ENCODE measurements around the gene UNC79. TPM values are rescaled to one million over a fixed set of nuclear protein-coding genes. Genes with fewer than 3 reads are reported as not detected.

Gene UNC79
- total and polyA plus RNA-seq, 2 donors (not counting 3 experiments of a cell fraction or from before 2014, with no cell fraction given), result not detected

DNA sequence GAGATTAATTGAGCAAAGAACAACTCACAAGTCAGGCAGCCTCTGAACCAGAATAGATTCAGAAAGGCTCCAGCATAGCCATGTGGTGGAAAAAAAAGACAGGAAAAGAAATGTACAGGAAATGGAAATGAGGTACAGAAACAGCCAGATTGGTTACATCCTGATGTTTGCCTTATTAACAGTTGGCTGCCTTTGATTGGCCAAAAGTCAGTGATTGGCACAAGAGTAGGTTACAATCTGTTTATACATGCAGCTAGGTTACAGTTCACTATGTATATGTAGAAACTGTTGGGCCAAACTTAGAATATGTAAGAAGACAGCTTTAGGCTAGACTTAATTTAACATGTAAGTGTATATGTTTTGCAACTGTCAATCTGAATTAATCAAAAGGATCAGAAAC lies 118.9 kb downstream of the UNC79 start:
- CTCF ChIA-PET, result interaction anchor here (1.0 kb wide), 1 partner anchor 18 kb away, joined by 3 read pairs; no protein-coding TSS in a partner anchor

More for the DNA sequence above, 118.9 kb downstream of the UNC79 start:
- H3K9ac ChIP-seq (replicated peaks; ENCODE audit: extremely low read depth, insufficient read depth, low read length), result no peak overlapping the region
- no TSS peak for BruUV-seq (replicated peaks)
- no peaks in the 10 kb centered on the region for H3K79me2 ChIP-seq (ENCODE audit: control insufficient read depth, insufficient read depth, low read length)
- intact Hi-C loops (cut with micrococcal nuclease), result no loop called here
- H3K9me1 ChIP-seq (replicated peaks; ENCODE audit: control insufficient read depth, extremely low read depth, insufficient read depth, low read length), result no peaks in the 10 kb centered on the region
- H3K4me1 ChIP-seq (ENCODE audit: control insufficient read depth, extremely low read depth, insufficient read depth, low read length), result no peaks in the 10 kb centered on the region
- no peak overlapping the region for H3K27ac ChIP-seq (ENCODE audit: insufficient read depth, low read depth, low read length)
- H2AFZ ChIP-seq (ENCODE audit: low read depth, low read length), result no peak overlapping the region
- no peak overlapping the region for H3K4me2 ChIP-seq (ENCODE audit: insufficient read depth, low read length)
- H4K20me1 ChIP-seq (replicated peaks; ENCODE audit: control insufficient read depth, extremely low read depth, insufficient read depth, low read length), result no peaks in the 10 kb centered on the region
- no peaks in the 10 kb centered on the region for H3K36me3 ChIP-seq (ENCODE audit: control insufficient read depth in 2 of 2, extremely low read depth in 1 of 2, insufficient read depth in 2 of 2, low read length in 2 of 2)
- dilution Hi-C loops (cut with MboI; ENCODE audit: extremely low pct_ligation_motif_present, low sequenced_read_pairs), result no loop called here
- POLR2A ChIA-PET, result no interaction called here
- no peak for TF ChIP-seq MYC (IDR thresholded peaks at IDR 0.05; ENCODE audit: low read depth, low read length)
- no peak for TF ChIP-seq FOS (IDR thresholded peaks at IDR 0.05; ENCODE audit: borderline replicate concordance, insufficient read depth, low read length)
- TF ChIP-seq EZH2 (IDR thresholded peaks at IDR 0.05; ENCODE audit: borderline replicate concordance, low read depth, low read length, severe bottlenecking), result no peak
- no peak for TF ChIP-seq JUN (IDR thresholded peaks at IDR 0.05; ENCODE audit: borderline replicate concordance, insufficient read depth, insufficient read length, low read depth)
- TF ChIP-seq, protein P1, sequence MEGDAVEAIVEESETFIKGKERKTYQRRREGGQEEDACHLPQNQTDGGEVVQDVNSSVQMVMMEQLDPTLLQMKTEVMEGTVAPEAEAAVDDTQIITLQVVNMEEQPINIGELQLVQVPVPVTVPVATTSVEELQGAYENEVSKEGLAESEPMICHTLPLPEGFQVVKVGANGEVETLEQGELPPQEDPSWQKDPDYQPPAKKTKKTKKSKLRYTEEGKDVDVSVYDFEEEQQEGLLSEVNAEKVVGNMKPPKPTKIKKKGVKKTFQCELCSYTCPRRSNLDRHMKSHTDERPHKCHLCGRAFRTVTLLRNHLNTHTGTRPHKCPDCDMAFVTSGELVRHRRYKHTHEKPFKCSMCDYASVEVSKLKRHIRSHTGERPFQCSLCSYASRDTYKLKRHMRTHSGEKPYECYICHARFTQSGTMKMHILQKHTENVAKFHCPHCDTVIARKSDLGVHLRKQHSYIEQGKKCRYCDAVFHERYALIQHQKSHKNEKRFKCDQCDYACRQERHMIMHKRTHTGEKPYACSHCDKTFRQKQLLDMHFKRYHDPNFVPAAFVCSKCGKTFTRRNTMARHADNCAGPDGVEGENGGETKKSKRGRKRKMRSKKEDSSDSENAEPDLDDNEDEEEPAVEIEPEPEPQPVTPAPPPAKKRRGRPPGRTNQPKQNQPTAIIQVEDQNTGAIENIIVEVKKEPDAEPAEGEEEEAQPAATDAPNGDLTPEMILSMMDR (IDR thresholded peaks at IDR 0.05; ENCODE audit: extremely low read depth in 1 of 2, insufficient read depth in 1 of 2, low read depth in 1 of 2, low read length in 2 of 2), result no peak
- TF ChIP-seq POLR2A (IDR thresholded peaks at IDR 0.05; ENCODE audit: low read depth, low read length), result no peak
- TF ChIP-seq, protein P2, sequence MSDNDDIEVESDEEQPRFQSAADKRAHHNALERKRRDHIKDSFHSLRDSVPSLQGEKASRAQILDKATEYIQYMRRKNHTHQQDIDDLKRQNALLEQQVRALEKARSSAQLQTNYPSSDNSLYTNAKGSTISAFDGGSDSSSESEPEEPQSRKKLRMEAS (IDR thresholded peaks at IDR 0.05; ENCODE audit: insufficient read depth, insufficient read length), result no peak
- no peak for TF ChIP-seq POLR2AphosphoS5 (IDR thresholded peaks at IDR 0.05; ENCODE audit: insufficient read depth, low read depth, low read length)
- no peak for TF ChIP-seq GATA2 (IDR thresholded peaks at IDR 0.05; ENCODE audit: insufficient read depth, insufficient read length, low read depth, low read length)
- DNase-seq (ENCODE audit: low read depth, low spot score), result no peak
- no peak for FAIRE-seq
- no peak overlapping the region for H3K4me3 ChIP-seq (replicated peaks in 1 of 3; ENCODE audit: insufficient read depth in 1 of 3, low read depth in 1 of 3, low read length in 3 of 3)
- H3K27me3 ChIP-seq (ENCODE audit: control insufficient read depth in 2 of 2, insufficient read depth in 2 of 2, low read length in 2 of 2), result no peaks in the 10 kb centered on the region
- no peaks in the 10 kb centered on the region for H3K9me3 ChIP-seq (replicated peaks; ENCODE audit: control insufficient read depth, insufficient read depth, low read length)

Measured in endothelial cell of umbilical vein (primary cell).